ENCODE measurements around the gene MTMR8. TPM values are rescaled to one million over a fixed set of nuclear protein-coding genes. Genes with fewer than 3 reads are reported as not detected.

Gene MTMR8
- total RNA-seq, 1 donor from 2014 or later, result 0.51 TPM

GRCh38 chrX:64334467-64334866, 60.8 kb downstream of the MTMR8 start:
- peak; percentile 31 for DNase-seq (ENCODE audit: low spot score)
- Histone ChIP-seq H3K4me1 (no peaks in the 10 kb centered on the region), H4K20me1 (ENCODE audit: low read depth) (no peaks in the 10 kb centered on the region), H3F3A (ENCODE audit: low read depth) (no peaks in the 10 kb centered on the region), H3K36me3 (no peaks in the 10 kb centered on the region), H3K4me2 (peak overlapping the region; percentile 13), H3K4me3 (no peak overlapping the region), H3K27me3 (no peaks in the 10 kb centered on the region), H3K27ac (no peak overlapping the region), H2AFZ (replicated peaks) (no peak overlapping the region), H3K9ac (no peak overlapping the region), H3K9me3 (ENCODE audit: low read depth) (no peaks in the 10 kb centered on the region), H3K79me2 (ENCODE audit: low read depth) (no peaks in the 10 kb centered on the region)
- Mint-ChIP-seq H3K9me3 (no peaks in the 10 kb centered on the region), H3K36me3 (peaks cover 2% of the 10 kb centered on the region), H3K27ac (no peak overlapping the region), H3K4me1 (no peaks in the 10 kb centered on the region), H3K4me3 (no peak overlapping the region), H3K27me3 (ENCODE audit: insufficient read depth, low read depth) (no peaks in the 10 kb centered on the region)
- TF ChIP-seq CTCF (IDR thresholded peaks at IDR 0.05) (no peak), EZH2 (IDR thresholded peaks at IDR 0.05) (no peak), EZH2phosphoT487 (IDR thresholded peaks at IDR 0.05) (no peak)

- no peak overlapping the region for H3K9ac ChIP-seq
- no peaks in the 10 kb centered on the region for H3K27me3 Mint-ChIP-seq (ENCODE audit: insufficient read depth, low read depth)
- H3K36me3 ChIP-seq, result no peaks in the 10 kb centered on the region
- no peak overlapping the region for H3K4me3 ChIP-seq
- H2AFZ ChIP-seq (replicated peaks), result no peak overlapping the region
- H3K9me3 ChIP-seq (ENCODE audit: low read depth), result no peaks in the 10 kb centered on the region
- no peaks in the 10 kb centered on the region for H3K4me1 Mint-ChIP-seq
- H3K79me2 ChIP-seq (ENCODE audit: low read depth), result no peaks in the 10 kb centered on the region
- H3K9me3 Mint-ChIP-seq, result no peaks in the 10 kb centered on the region
- no peak overlapping the region for H3K27ac Mint-ChIP-seq
- H3K27me3 ChIP-seq, result no peaks in the 10 kb centered on the region
- H3F3A ChIP-seq (ENCODE audit: low read depth), result no peaks in the 10 kb centered on the region
- peaks cover 1% of the 10 kb centered on the region for H3K36me3 Mint-ChIP-seq
- H4K20me1 ChIP-seq (ENCODE audit: low read depth), result no peaks in the 10 kb centered on the region
- TF ChIP-seq EZH2phosphoT487 (IDR thresholded peaks at IDR 0.05), result no peak
- no peak for TF ChIP-seq EZH2 (IDR thresholded peaks at IDR 0.05)
- TF ChIP-seq CTCF (IDR thresholded peaks at IDR 0.05), result no peak
- H3K4me3 Mint-ChIP-seq, result no peak overlapping the region
- no peak overlapping the region for H3K27ac ChIP-seq
- H3K4me2 ChIP-seq, result no peak overlapping the region
- H3K4me1 ChIP-seq, result no peaks in the 10 kb centered on the region
- no peak for DNase-seq (ENCODE audit: low spot score)
Measured at GRCh38 chrX:64330284-64330683, 65.0 kb downstream of the MTMR8 start.

- peaks cover 13% of the 10 kb centered on the region for H3K9me3 ChIP-seq (ENCODE audit: low read depth)
- H3K27me3 ChIP-seq, result no peaks in the 10 kb centered on the region
- H3K4me2 ChIP-seq, result no peak overlapping the region
- no peak overlapping the region for H3K4me3 ChIP-seq
- H3K9me3 Mint-ChIP-seq, result peaks cover 35% of the 10 kb centered on the region
- H2AFZ ChIP-seq (replicated peaks), result no peak overlapping the region
- H3K27ac ChIP-seq, result no peak overlapping the region
- H3K4me1 Mint-ChIP-seq, result no peaks in the 10 kb centered on the region
- no peaks in the 10 kb centered on the region for H3K79me2 ChIP-seq (ENCODE audit: low read depth)
- no peaks in the 10 kb centered on the region for H3K4me1 ChIP-seq
- peaks cover 40% of the 10 kb centered on the region for H3K36me3 Mint-ChIP-seq
- no peak overlapping the region for H3K4me3 Mint-ChIP-seq
- H4K20me1 ChIP-seq (ENCODE audit: low read depth), result no peaks in the 10 kb centered on the region
- DNase-seq (ENCODE audit: low spot score), result no peak
- H3F3A ChIP-seq (ENCODE audit: low read depth), result no peaks in the 10 kb centered on the region
- no peaks in the 10 kb centered on the region for H3K27me3 Mint-ChIP-seq (ENCODE audit: insufficient read depth, low read depth)
- H3K9ac ChIP-seq, result no peak overlapping the region
- no peaks in the 10 kb centered on the region for H3K36me3 ChIP-seq
- TF ChIP-seq EZH2 (IDR thresholded peaks at IDR 0.05) (no peak), EZH2phosphoT487 (IDR thresholded peaks at IDR 0.05) (no peak), CTCF (IDR thresholded peaks at IDR 0.05) (no peak)
- no peak overlapping the region for H3K27ac Mint-ChIP-seq
Measured at GRCh38 chrX:64321507-64321906, 73.7 kb downstream of the MTMR8 start.

All from neural progenitor cell (in vitro differentiated cells).